ENCODE measurements around the gene GKAP1.

GRCh38 chr9:83691492-83691891, 126.1 kb downstream of the GKAP1 start:
- TF ChIP-seq CTCF (IDR thresholded peaks at IDR 0.05; ENCODE audit: extremely low read depth in 1 of 2, insufficient read depth in 1 of 2, low read depth in 1 of 2, low read length in 2 of 2), result no peak
- TF ChIP-seq POLR2A (IDR thresholded peaks at IDR 0.05; ENCODE audit: low read depth, low read length), result no peak
- no peak for TF ChIP-seq POLR2AphosphoS5 (IDR thresholded peaks at IDR 0.05; ENCODE audit: insufficient read depth, low read depth, low read length)
- no peak for TF ChIP-seq MYC (IDR thresholded peaks at IDR 0.05; ENCODE audit: low read depth, low read length)
- no peak for TF ChIP-seq MAX (IDR thresholded peaks at IDR 0.05; ENCODE audit: insufficient read depth, insufficient read length)
- no peak for TF ChIP-seq GATA2 (IDR thresholded peaks at IDR 0.05; ENCODE audit: insufficient read depth, insufficient read length, low read depth, low read length)
- no peak for TF ChIP-seq EZH2 (IDR thresholded peaks at IDR 0.05; ENCODE audit: borderline replicate concordance, low read depth, low read length, severe bottlenecking)
